Tibial artery (tissue), 4 donors: Measurements from ENCODE around the gene TAS1R3.

ENCODE experiments used
- DNase-seq, 2 donors: peaks; one replicate each; pipeline ENCODE4 v3.0.0-alpha.2; 2019
- H3K27ac ChIP-seq, 2 donors: fragments of 200-600 bp; sonication (generic) in 1 of 2; 1 replicate in 1 of 2; 2 replicates in 1 of 2; pipeline ENCODE4 v1.5.1; 2018 to 2019; ENCODE audit warnings: mild to moderate bottlenecking in 1 of 2
- H3K27me3 ChIP-seq, 2 donors: fragments of 200-600 bp; sonication (generic) in 1 of 2; one replicate each; pipeline versions ENCODE4 v1.5.1 to v1.6.0; 2016 to 2019
- H3K36me3 ChIP-seq, 3 donors: fragments of 200-600 bp; sonication (generic) in 2 of 3; one replicate each; pipeline ENCODE4 v1.5.1; 2016 to 2019; ENCODE audit warnings: mild to moderate bottlenecking in 2 of 3
- H3K4me1 ChIP-seq, 4 donors: fragments of 200-600 bp; sonication (generic) in 2 of 4; 1 replicate in 3 of 4; 2 replicates in 1 of 4; pipeline ENCODE4 v1.5.1; 2016 to 2019
- H3K4me3 ChIP-seq, 2 donors: fragments of 200-600 bp; sonication (generic) in 1 of 2; 1 replicate in 1 of 2; 2 replicates in 1 of 2; pipeline ENCODE4 v1.5.1; 2018 to 2019; ENCODE audit warnings: mild to moderate bottlenecking in 2 of 2
- H3K9me3 ChIP-seq, 3 donors: fragments of 200-600 bp; sonication (generic) in 1 of 3; one replicate each; pipeline ENCODE4 v1.5.1; 2016 to 2019
- CTCF ChIP-seq, 2 experiments: fragments of 200-600 bp in 1 of 2; fragments of 450-650 bp in 1 of 2; IDR thresholded peaks; one replicate each; pipeline ENCODE4 v1.5.1; 2017 to 2019; ENCODE audit warnings: antibody characterized with exemption in 2 of 2, mild to moderate bottlenecking in 1 of 2, moderate library complexity in 1 of 2
- intact Hi-C: fragments of 100-400 bp; cut with DNase I; formaldehyde crosslinking; loops from one replicate; pipeline ENCODE4 v1.15.0; 2023; ENCODE audit warnings: low total_unique reads

TAS1R3 gene

GRCh38 chr1:1338278-1338677 is 7.2 kb downstream of the TAS1R3 start:
- no peak for DNase-seq
- Histone ChIP-seq H3K36me3 (peaks cover 15 to 71% (median 61%) of the 10 kb centered on the region in 3 donors), H3K27ac (no peak overlapping the region), H3K27me3 (no peaks in the 10 kb centered on the region), H3K9me3 (no peaks in the 10 kb centered on the region), H3K4me3 (no peak overlapping the region), H3K4me1 (peaks cover 0 to 6% (median 0%) of the 10 kb centered on the region in 4 donors)
- intact Hi-C loops: no loop called here
- no peak for TF ChIP-seq CTCF (IDR thresholded peaks at IDR 0.05)

DNA sequence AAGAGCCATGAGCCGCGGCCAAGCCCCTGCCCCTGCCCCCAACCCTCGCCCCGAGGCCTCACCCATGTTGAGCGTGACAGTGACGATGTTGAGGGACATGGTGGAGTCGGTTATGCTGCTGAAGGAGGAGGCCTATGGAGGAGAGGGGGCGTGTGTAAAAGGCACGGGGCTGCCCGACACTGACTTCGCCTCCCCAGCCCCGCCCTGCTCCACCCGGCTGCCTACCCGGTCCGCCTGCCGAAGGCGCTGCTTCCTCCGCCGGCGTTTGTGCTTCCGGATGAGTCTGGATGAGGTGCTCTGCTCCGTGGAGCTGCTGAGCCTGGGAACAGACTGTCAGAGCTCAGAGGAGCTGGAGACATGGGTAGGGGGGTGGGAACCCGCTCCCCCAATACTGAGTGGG is 9.1 kb downstream of the TAS1R3 start:
- no peak overlapping the region for H3K4me3 ChIP-seq
- H3K4me1 ChIP-seq: peaks cover 0 to 16% (median 3%) of the 10 kb centered on the region in 4 donors
- intact Hi-C loops: no loop called here
- H3K27ac ChIP-seq: no peak overlapping the region
- H3K9me3 ChIP-seq: no peaks in the 10 kb centered on the region
- H3K27me3 ChIP-seq: no peaks in the 10 kb centered on the region
- no peak for TF ChIP-seq CTCF (IDR thresholded peaks at IDR 0.05)
- peaks cover 15 to 71% (median 61%) of the 10 kb centered on the region in 3 donors for H3K36me3 ChIP-seq
- DNase-seq: no peak

- DNase-seq: no peak
- Histone ChIP-seq H3K4me1 (peaks cover 0 to 24% (median 10%) of the 10 kb centered on the region in 4 donors), H3K9me3 (no peaks in the 10 kb centered on the region), H3K27me3 (no peaks in the 10 kb centered on the region), H3K36me3 (peaks cover 15 to 63% (median 54%) of the 10 kb centered on the region in 3 donors), H3K4me3 (no peak overlapping the region), H3K27ac (no peak overlapping the region)
- no peak for TF ChIP-seq CTCF (IDR thresholded peaks at IDR 0.05)
- intact Hi-C loops: no loop called here
Observed at GRCh38 chr1:1340791-1341548, 9.9 kb downstream of the TAS1R3 start.

DNA sequence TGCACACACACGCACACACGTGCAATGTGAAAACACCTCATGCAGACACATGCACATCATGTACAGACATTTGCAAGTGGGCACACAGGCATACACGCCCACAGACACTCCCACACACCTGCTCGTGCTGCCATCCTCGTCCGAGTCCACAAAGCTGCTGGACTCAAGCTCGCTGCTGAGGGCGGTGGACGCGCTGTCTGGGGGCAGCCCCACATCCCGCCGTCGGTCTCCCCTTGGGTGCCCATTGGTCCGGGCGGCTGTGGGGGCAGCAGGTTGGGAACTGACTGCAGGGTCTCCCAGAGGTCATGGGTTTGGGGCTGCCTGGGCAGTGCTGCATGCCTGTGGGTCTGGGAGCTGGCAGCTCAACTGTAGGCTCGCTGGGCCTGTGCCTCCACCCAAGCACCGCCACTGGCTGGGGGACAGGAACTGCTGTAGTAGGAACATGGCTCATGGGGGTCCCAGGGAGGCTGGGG is 10.5 kb downstream of the TAS1R3 start:
- Histone ChIP-seq H3K4me1 (peaks cover 0 to 30% (median 16%) of the 10 kb centered on the region in 4 donors), H3K9me3 (no peaks in the 10 kb centered on the region), H3K4me3 (no peak overlapping the region), H3K36me3 (peaks cover 15 to 57% (median 48%) of the 10 kb centered on the region in 3 donors), H3K27me3 (no peaks in the 10 kb centered on the region), H3K27ac (no peak overlapping the region)
- TF ChIP-seq CTCF (IDR thresholded peaks at IDR 0.05): no peak
- DNase-seq: no peak
- intact Hi-C loops: no loop called here

GRCh38 chr1:1342061-1342562 is 11.0 kb downstream of the TAS1R3 start:
- Histone ChIP-seq H3K9me3 (no peaks in the 10 kb centered on the region), H3K36me3 (peaks cover 15 to 51% (median 45%) of the 10 kb centered on the region in 3 donors), H3K4me1 (peaks cover 0 to 35% (median 21%) of the 10 kb centered on the region in 4 donors), H3K4me3 (no peak overlapping the region), H3K27ac (no peak overlapping the region), H3K27me3 (no peaks in the 10 kb centered on the region)
- intact Hi-C loops: no loop called here
- DNase-seq: no peak
- no peak for TF ChIP-seq CTCF (IDR thresholded peaks at IDR 0.05)
